Muscle of back (tissue), 13 donors: ENCODE measurements around the gene GTF2H3. TPM values are rescaled to one million over a fixed set of nuclear protein-coding genes. Genes with fewer than 3 reads are reported as not detected.
"Not testable (repeated sequence)": the region's sequence is repeated elsewhere in the genome, so short reads cannot be mapped to it uniquely, and the experiment has no call there.

Source experiments
- DNase-seq, 3 donors: peaks; one replicate each; pipeline versions ENCODE4 v3.0.0 to v3.0.0-alpha.2; 2013
- long read RNA-seq, 9 donors: transcript quantifications; one replicate each; lab custom pipeline, GENCODE V29; 2026
- polyA plus RNA-seq, 10 donors: library from polyadenylated mRNA; unstranded; fragments of 120-200 nt; gene quantifications; one replicate each; pipeline ENCODE4 v1.2.1, GENCODE V29; 2013; ENCODE audit not compliant: insufficient read length in 10 of 10

Gene GTF2H3
- 10 to 100 TPM; 22.1 to 35.2 (median 25.5) TPM for polyA plus RNA-seq
- long read RNA-seq, donor 1, partial matches to known transcripts = 0 of 3 reads
- long read RNA-seq, donor 1, other reads (novel, unspliced or antisense) = 0 of 3 reads
- long read RNA-seq, donor 2, partial matches to known transcripts = 0 of 3 reads
- long read RNA-seq, donor 2, other reads (novel, unspliced or antisense) = 0 of 3 reads
- long read RNA-seq, donor 3 = 0 reads
- long read RNA-seq, donor 4, partial matches to known transcripts = 0 of 5 reads
- long read RNA-seq, donor 4, other reads (novel, unspliced or antisense) = 0 of 5 reads
- long read RNA-seq, donor 5, transcript GTF2H3-212 (13 exons, 3,329 nt) = major isoform, 5 of 5 reads
- long read RNA-seq, donor 5, partial matches to known transcripts = 0 of 5 reads
- long read RNA-seq, donor 5, other reads (novel, unspliced or antisense) = 0 of 5 reads
- long read RNA-seq, donor 6, transcript GTF2H3-212 (13 exons, 3,329 nt) = major isoform, 7 of 8 reads
- long read RNA-seq, donor 6, partial matches to known transcripts = 0 of 8 reads
- long read RNA-seq, donor 6, other reads (novel, unspliced or antisense) = 0 of 8 reads
- long read RNA-seq, donor 7, transcript GTF2H3-212 (13 exons, 3,329 nt) = major isoform, 6 of 6 reads
- long read RNA-seq, donor 7, partial matches to known transcripts = 0 of 6 reads
- long read RNA-seq, donor 7, other reads (novel, unspliced or antisense) = 0 of 6 reads
- long read RNA-seq, donor 8, partial matches to known transcripts = 0 of 4 reads
- long read RNA-seq, donor 8, other reads (novel, unspliced or antisense) = 0 of 4 reads
- long read RNA-seq, donor 9 = 0 reads

DNA sequence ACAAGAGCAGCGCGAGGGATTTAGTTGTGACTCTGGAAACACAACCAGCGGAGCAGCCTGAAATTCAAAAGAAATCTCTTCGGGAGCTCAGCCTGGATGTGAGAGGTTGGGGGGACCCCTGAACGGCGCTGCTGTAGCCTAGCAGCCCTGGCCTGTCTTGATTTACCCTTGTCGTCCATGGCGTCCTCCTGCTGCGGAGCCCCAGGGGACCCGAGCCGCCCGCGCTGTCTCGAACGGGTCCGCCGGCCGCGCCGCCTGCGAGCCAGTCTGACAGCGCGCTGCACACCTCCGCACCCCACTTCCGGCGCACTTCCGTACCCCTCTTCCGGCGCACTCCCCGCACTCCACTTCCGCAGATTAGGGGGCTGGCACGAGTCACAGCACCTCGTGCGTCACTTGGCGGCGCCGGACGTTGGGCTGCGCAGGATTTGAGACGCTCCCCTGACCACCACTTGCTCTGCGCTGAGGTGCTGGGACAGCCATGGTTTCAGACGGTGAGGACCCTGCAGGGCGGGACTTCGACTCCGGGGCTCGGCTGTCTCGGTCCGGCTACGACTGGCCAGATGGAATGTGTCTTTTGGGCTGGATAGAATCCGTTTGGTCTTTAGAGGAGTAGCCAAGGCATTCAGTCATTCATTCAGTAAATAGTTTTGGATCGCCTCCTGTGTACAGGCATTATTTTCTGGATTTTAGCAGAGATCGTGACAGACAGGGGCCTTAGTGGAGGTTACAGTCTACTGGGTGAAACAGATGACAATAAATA is at the start of gene GTF2H3, which contains the start of gene EIF2B1:
Gene GTF2H3 (plus strand): TSS at position 451 of the 763 bp plus-strand sequence. CDS start 31 bp downstream, at position 482.
Gene EIF2B1 (minus strand): TSS at position 308 of the 763 bp plus-strand sequence. CDS start 129 bp downstream, at position 179.
- peak; percentile 97 to 99 (median 99) for DNase-seq

- DNase-seq = no peak
Observed at GRCh38 chr12:123591702-123592481, 41.7 kb upstream of the GTF2H3 start.

- no peak for DNase-seq
Observed at GRCh38 chr12:123595729-123596128, 37.9 kb upstream of the GTF2H3 start.

DNA sequence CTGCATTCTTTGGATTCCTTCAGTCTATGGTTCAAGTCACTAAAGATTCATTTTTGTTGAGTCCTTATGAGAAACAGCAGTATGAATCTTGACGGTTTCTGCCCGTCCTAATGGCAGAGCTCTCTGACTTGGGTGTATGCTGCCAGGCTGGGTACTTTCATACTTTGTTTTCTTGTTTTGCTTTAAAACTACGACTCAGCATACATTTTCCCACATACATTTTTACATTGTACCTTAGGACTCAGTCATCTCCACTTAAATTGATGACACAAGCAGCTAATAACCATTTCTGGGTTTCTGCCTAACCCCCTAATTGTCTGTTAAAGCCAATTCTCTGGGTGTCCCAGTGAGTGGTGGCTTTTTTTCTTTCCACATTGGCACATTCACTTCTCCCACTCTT is 36.5 kb upstream of the GTF2H3 start:
- DNase-seq = no peak

DNA sequence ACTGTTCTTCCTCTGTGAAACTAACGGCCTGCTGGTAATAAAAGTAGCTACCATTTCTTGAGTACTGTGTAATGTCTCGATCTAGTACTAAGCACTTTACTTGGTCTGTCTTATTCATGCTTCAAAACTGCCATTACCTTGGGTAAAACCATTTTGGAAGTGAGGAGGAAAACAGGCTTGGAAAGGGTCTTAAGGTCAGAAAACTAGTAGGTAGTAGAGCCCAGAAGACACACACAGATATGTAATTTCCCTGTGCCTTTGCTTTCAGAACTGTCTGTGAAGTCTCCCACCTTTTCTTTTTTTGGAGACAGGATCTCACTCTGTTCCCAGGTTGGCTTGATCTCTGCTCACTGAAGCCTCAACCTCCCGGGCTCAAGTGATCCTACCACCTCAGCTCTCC is 35.1 kb upstream of the GTF2H3 start:
- no peak for DNase-seq

DNA sequence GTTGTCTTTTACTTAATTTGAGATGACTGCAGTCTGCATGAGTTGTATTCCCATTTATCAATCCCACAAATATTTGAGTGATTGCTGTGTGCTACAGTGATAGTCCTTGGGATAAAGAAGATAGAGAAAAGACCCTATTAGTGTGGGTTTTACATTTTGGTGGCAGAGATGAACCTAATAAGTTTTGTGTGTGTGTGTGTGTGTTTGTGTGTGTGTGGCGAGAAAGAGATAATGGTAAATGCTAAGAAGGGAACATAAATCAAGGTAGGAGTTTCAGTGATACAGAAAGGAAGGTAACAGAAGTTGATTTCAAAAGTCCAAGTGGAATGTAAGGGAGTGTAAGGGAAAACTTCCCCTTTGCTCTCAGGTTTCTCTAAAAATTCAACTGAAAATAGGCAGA is 34.3 kb upstream of the GTF2H3 start:
- DNase-seq = no peak

DNA sequence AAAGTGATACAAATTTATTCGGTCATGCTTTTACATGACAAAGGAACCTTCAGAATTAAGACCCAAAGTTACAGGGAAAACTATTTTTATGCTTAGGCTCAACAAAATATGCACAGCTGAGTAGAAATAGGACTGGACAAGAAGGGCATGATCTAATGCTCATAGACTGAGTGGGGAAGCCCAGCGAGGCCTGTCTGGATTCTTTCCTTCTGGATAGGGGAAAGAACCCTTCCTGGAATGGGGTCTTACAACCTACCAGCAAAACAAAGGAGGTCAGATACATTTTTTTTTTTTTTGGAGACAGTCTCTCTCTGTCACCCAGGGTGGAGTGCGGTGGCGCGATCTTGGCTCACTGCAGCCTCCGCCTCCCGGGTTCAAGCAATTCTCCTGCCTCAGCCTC is 33.9 kb upstream of the GTF2H3 start:
- no peak for DNase-seq

DNA sequence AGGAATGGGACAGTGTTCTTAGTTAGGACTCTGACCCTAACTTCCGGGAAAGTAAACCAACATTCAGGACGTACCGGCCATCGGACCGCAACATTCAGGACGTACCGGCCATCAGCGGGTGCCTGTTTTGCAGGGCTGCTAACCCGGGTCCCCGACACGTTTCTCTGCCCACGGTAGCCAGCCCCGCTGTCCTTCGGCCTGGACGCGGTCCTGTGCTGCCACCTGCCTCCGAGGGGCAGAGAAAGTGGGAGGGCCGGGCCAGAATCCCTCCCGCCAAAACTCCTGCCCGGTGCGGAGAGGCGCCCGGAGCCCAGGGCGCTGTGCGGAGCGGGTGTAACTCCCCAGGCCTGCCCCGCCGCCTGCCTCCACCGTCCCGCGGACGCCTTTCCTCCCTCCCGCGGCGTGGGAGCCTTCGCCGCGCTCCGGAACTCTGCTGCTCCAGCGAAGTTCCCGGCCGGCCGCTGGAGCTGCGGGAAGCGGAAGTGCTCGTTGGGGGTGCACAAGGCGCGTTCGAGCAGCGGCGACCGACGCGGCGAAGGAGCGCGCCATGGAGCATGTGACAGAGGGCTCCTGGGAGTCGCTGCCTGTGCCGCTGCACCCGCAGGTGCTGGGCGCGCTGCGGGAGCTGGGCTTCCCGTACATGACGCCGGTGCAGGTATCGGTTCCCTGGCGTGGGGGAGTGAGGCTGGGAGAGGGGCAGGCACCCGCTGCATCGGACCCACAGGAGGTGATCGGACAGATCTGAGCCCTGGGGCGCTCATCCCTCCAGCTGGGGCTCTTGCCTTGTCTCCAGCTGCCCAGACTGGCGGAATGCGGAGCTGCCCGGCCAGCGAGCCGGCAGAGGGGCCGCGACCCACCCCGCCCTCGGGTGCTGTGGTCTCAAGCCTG is 31.8 kb upstream of the GTF2H3 start, which contains the start of gene DDX55:
Gene DDX55 (plus strand): TSS at position 498 of the 888 bp plus-strand sequence. CDS start 50 bp downstream, at position 548.
- DNase-seq = peak; percentile 80 to 95 (median 90)

GRCh38 chr12:123602651-123603195 is 30.9 kb upstream of the GTF2H3 start:
- no peak for DNase-seq

- not testable (repeated sequence) for DNase-seq
Observed at GRCh38 chr12:123603495-123603894, 30.1 kb upstream of the GTF2H3 start.

DNA sequence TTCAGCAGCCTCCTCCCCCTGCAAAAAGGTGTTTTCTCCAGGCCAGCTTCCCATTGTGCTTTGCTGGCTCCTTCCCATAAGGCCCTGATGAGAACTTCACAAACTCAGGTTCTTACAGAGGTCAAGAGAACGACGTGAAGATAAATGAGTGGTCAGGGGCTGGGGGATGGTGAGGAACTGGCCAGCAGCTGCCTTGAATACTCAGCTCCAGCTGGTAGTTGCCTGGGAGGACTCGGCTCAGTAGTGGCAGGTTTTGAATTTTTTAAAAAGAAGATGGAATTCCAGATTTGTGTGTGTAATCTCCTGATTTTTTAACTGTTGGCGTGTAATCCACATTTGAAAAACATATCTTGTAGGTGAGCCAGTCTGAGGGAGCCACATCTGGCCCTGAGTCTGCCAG is 25.9 kb upstream of the GTF2H3 start:
- no peak for DNase-seq

DNA sequence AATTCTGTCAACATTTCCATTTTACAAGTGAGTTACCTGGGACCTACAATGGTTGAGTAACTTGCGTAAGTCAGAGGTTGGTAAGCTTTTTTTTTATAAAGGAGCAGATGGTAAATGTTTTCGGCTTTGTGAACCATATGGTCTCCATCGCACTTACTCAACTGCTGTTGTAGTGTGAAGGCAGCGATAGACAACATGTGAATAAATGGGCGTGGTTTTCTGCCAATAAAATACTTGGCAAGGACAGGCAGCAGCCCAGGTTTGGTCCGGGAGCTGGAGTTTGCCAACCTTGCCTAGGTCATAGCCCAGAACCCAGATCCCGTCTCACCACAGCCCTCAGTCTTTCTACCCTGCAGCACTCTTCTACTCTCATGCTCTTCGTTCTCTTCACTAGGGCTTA is 25.4 kb upstream of the GTF2H3 start:
- DNase-seq = no peak

DNA sequence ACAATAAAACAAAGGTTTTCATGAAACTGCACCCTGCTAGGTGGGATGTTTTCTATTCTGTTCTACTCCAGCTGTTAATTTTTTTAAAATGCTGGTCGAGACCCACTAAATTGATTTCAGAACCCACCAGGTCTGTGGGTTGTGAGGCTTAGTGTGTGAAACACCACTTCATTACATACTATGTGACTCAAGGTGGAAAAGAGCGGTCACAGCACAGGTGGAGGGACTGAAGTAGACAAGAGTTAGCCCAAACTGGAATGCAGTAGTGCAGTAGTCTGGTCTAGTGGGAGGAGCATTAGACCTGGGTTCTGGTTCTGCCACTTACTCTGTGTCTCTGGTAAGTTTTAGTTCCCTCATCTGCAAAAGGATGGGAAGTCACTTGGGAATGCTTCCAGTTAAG is 19.5 kb upstream of the GTF2H3 start:
- no peak for DNase-seq

GRCh38 chr12:123614531-123614930 is 19.1 kb upstream of the GTF2H3 start:
- DNase-seq = no peak

DNA sequence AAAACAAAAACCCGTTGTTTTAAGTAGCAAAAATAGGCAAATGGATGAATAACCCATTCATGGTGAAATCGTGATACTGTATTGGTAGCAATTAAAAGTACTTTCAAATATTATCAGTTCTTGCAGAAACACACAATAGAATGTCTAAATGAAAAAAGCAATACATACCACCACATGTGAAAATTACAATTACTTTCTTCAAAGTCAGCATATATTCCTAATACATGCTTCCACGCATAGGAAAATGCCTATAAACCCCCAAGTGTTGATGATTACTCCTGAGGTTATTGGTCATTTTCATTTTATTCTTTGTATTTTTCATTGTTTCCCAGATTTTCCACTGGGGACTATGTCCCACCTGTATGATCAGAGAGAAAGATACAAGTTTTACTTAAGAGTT is 16.5 kb upstream of the GTF2H3 start:
- DNase-seq = no peak

- DNase-seq = no peak
Observed at GRCh38 chr12:123617580-123617979, 16.0 kb upstream of the GTF2H3 start.

- DNase-seq = no peak
Observed at GRCh38 chr12:123621101-123621500, 12.5 kb upstream of the GTF2H3 start.

DNA sequence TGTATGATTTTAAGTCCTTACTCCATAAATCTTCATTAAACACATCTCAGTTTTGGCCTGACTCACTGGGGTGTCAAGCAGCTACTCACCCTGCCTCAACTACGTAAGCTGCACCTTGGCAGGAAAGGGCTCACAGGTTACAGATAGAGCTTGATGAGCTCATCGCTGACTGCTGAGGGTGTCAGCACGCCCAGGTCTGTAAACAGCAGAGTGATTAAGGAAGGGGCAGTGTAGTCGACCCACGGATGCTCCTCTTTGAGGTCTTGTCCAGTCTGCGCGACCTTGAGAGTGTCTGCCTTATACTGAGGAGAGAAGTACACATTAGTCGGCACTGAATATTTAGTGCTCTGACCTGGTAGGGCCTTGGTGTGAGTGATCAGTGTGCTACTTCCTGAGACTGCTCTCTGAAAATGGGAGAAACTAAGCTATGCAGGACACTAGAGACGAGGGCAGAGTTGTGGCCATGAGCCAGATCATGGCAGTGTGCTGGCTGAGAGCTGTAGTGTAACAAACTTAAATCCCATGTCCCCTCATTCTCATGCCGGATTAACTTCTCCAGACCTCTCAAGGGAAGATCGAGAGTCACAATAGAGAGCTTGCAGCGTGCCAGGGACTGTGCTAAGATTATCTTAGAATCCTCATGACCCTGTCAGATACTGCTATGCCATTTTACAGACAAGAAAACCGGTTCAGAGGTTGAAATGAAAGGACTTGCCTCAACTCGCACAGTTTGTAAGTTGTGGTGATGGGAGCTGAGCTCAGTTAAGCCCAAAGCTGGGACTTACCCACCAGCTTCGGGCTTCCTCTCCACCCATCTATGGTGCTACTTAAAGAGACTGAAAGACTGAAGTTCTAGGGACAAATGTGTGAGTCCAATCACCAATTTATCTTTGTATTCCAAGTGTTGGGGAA is 11.8 kb upstream of the GTF2H3 start:
- no peak for DNase-seq
